ENCODE results near the gene TMEM81. TPM values are rescaled to one million over a fixed set of nuclear protein-coding genes. Genes with fewer than 3 reads are reported as not detected.

The TMEM81 gene
- total and polyA plus RNA-seq, 2 experiments from 2014 or later = 3.6 to 4.5 TPM

GRCh38 chr1:205057808-205058575 is 26.3 kb downstream of the TMEM81 start:
- H3F3A ChIP-seq (replicated peaks; ENCODE audit: low read depth) = no peaks in the 10 kb centered on the region
- no peak for DNase-seq (ENCODE audit: low spot score)
- no peaks in the 10 kb centered on the region for H3K79me2 ChIP-seq (replicated peaks; ENCODE audit: insufficient read depth)
- H3K4me3 ChIP-seq = no peak overlapping the region
- H4K20me1 ChIP-seq (replicated peaks; ENCODE audit: insufficient read depth) = no peaks in the 10 kb centered on the region
- no peaks in the 10 kb centered on the region for H3K36me3 Mint-ChIP-seq (ENCODE audit: low read depth)
- H3K4me3 Mint-ChIP-seq = no peak overlapping the region
- H2AFZ ChIP-seq = no peak overlapping the region
- TF ChIP-seq CREB1 (CRISPR knock-in tag; IDR thresholded peaks at IDR 0.05; ENCODE audit: low read depth) (no peak), ZNF114 (CRISPR knock-in tag; IDR thresholded peaks at IDR 0.05) (no peak), ZNF331 (CRISPR knock-in tag; IDR thresholded peaks at IDR 0.05; ENCODE audit: low read depth) (no peak), STAT1 (IDR thresholded peaks at IDR 0.05; ENCODE audit: unreplicated experiment) (no peak), EZH2phosphoT487 (IDR thresholded peaks at IDR 0.05; ENCODE audit: unreplicated experiment) (no peak), POLR2AphosphoS5 (IDR thresholded peaks at IDR 0.05; ENCODE audit: low read depth) (no peak), NANOG (IDR thresholded peaks at IDR 0.05; ENCODE audit: borderline replicate concordance) (no peak)
- TF ChIP-seq, protein P1, sequence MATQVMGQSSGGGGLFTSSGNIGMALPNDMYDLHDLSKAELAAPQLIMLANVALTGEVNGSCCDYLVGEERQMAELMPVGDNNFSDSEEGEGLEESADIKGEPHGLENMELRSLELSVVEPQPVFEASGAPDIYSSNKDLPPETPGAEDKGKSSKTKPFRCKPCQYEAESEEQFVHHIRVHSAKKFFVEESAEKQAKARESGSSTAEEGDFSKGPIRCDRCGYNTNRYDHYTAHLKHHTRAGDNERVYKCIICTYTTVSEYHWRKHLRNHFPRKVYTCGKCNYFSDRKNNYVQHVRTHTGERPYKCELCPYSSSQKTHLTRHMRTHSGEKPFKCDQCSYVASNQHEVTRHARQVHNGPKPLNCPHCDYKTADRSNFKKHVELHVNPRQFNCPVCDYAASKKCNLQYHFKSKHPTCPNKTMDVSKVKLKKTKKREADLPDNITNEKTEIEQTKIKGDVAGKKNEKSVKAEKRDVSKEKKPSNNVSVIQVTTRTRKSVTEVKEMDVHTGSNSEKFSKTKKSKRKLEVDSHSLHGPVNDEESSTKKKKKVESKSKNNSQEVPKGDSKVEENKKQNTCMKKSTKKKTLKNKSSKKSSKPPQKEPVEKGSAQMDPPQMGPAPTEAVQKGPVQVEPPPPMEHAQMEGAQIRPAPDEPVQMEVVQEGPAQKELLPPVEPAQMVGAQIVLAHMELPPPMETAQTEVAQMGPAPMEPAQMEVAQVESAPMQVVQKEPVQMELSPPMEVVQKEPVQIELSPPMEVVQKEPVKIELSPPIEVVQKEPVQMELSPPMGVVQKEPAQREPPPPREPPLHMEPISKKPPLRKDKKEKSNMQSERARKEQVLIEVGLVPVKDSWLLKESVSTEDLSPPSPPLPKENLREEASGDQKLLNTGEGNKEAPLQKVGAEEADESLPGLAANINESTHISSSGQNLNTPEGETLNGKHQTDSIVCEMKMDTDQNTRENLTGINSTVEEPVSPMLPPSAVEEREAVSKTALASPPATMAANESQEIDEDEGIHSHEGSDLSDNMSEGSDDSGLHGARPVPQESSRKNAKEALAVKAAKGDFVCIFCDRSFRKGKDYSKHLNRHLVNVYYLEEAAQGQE (IDR thresholded peaks at IDR 0.05; ENCODE audit: unreplicated experiment) = no peak
- H3K27ac ChIP-seq (ENCODE audit: low read depth) = no peak overlapping the region
- no peaks in the 10 kb centered on the region for H3K27me3 ChIP-seq (ENCODE audit: insufficient read depth)
- no peak for ATAC-seq
- H3K4me2 ChIP-seq = no peak overlapping the region
- H3K36me3 ChIP-seq (ENCODE audit: insufficient read depth) = no peaks in the 10 kb centered on the region
- no peaks in the 10 kb centered on the region for H3K9me3 Mint-ChIP-seq
- peaks cover 25% of the 10 kb centered on the region for H3K4me1 Mint-ChIP-seq
- H3K9me2 ChIP-seq (ENCODE audit: insufficient read depth) = no peaks in the 10 kb centered on the region
- H3K4me1 ChIP-seq (ENCODE audit: insufficient read depth) = no peaks in the 10 kb centered on the region
- H3K27ac Mint-ChIP-seq = no peak overlapping the region
- peaks cover 15% of the 10 kb centered on the region for H3K27me3 Mint-ChIP-seq (ENCODE audit: insufficient read depth, low read depth, poor library complexity)

DNA sequence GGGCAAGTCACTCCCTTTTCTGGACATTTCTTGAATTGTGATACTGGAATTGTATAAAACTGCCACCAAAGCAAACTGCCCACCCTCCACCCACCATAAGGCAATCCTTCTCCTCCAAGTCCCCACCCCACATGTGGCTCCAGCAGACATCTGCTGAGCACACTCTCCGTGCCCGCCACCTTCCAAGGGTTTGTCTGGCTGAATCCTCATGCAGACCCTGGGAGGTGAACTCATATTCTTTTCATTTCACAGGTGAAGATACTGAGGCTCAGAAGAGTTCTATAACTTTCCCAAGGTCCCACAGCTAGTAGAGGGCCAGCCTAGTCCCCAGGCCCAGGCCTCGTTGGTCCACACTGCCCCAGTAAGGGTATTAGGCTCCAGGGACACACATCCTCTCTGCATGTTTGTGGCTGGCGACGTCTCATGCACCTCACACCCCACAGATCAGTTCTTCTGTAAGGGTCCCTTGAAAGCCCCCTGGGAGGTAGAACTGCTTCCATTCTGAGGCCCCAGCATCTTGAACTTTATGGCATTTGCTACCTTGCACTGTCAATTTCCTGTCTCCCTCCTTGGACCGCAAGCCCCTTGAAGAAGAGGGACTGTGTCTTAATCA is 27.2 kb downstream of the TMEM81 start:
- no peaks in the 10 kb centered on the region for H3F3A ChIP-seq (replicated peaks; ENCODE audit: low read depth)
- no peak for TF ChIP-seq CREB1 (CRISPR knock-in tag; IDR thresholded peaks at IDR 0.05; ENCODE audit: low read depth)
- TF ChIP-seq, protein P2, sequence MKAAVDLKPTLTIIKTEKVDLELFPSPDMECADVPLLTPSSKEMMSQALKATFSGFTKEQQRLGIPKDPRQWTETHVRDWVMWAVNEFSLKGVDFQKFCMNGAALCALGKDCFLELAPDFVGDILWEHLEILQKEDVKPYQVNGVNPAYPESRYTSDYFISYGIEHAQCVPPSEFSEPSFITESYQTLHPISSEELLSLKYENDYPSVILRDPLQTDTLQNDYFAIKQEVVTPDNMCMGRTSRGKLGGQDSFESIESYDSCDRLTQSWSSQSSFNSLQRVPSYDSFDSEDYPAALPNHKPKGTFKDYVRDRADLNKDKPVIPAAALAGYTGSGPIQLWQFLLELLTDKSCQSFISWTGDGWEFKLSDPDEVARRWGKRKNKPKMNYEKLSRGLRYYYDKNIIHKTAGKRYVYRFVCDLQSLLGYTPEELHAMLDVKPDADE (IDR thresholded peaks at IDR 0.05) = no peak
- no peak for TF ChIP-seq EZH2 (IDR thresholded peaks at IDR 0.05; ENCODE audit: low read depth, unreplicated experiment)
- TF ChIP-seq EZH2phosphoT487 (IDR thresholded peaks at IDR 0.05; ENCODE audit: unreplicated experiment) = no peak
- TF ChIP-seq POLR2AphosphoS5 (IDR thresholded peaks at IDR 0.05; ENCODE audit: low read depth) = no peak
- TF ChIP-seq, protein P1 (IDR thresholded peaks at IDR 0.05; ENCODE audit: unreplicated experiment) = no peak

More for the DNA sequence above, 27.2 kb downstream of the TMEM81 start:
- no peak overlapping the region for H3K4me2 ChIP-seq
- no peak overlapping the region for H2AFZ ChIP-seq
- Mint-ChIP-seq H3K4me3 (no peak overlapping the region), H3K9me3 (no peaks in the 10 kb centered on the region), H3K4me1 (peaks cover 23% of the 10 kb centered on the region), H3K27me3 (ENCODE audit: insufficient read depth, low read depth, poor library complexity) (peaks cover 15% of the 10 kb centered on the region), H3K27ac (no peak overlapping the region), H3K36me3 (ENCODE audit: low read depth) (no peaks in the 10 kb centered on the region)
- H3K4me3 ChIP-seq = no peak overlapping the region
- no peaks in the 10 kb centered on the region for H3K79me2 ChIP-seq (replicated peaks; ENCODE audit: insufficient read depth)
- H3K27me3 ChIP-seq (ENCODE audit: insufficient read depth) = no peaks in the 10 kb centered on the region
- no peaks in the 10 kb centered on the region for H3K4me1 ChIP-seq (ENCODE audit: insufficient read depth)
- H3K36me3 ChIP-seq (ENCODE audit: insufficient read depth) = no peaks in the 10 kb centered on the region
- H3K9me2 ChIP-seq (ENCODE audit: insufficient read depth) = no peaks in the 10 kb centered on the region
- ATAC-seq (no peak), DNase-seq (ENCODE audit: low spot score) (no peak)
- no peak overlapping the region for H3K27ac ChIP-seq (ENCODE audit: low read depth)
- H4K20me1 ChIP-seq (replicated peaks; ENCODE audit: insufficient read depth) = no peaks in the 10 kb centered on the region
